HepG2 (cell line): ENCODE measurements around the gene SNX21. TPM values are rescaled to one million over a fixed set of nuclear protein-coding genes. Genes with fewer than 3 reads are reported as not detected.

Experiments
- FOXO1 ChIP-seq: sonication (generic); formaldehyde crosslinking; IDR thresholded peaks from 2 replicates; pipeline ENCODE4 v1.4.0; 2020; ENCODE audit warnings: missing genetic modification reagents
- HOXA5 ChIP-seq: sonication (generic); formaldehyde crosslinking; IDR thresholded peaks from 2 replicates; pipeline ENCODE4 v1.4.0; 2020; ENCODE audit warnings: missing genetic modification reagents
- KAT7 ChIP-seq: IDR thresholded peaks from 2 replicates; pipeline ENCODE4 v1.6.1; 2018; ENCODE audit warnings: borderline replicate concordance, missing compliant biosample characterization
- KDM4B ChIP-seq: sonication (generic); formaldehyde crosslinking; IDR thresholded peaks from 2 replicates; pipeline ENCODE4 v1.4.0; 2020; ENCODE audit warnings: missing genetic modification reagents
- MTA1 ChIP-seq: sonication (generic); formaldehyde crosslinking; IDR thresholded peaks from 2 replicates; pipeline ENCODE4 v1.4.0; 2020; ENCODE audit warnings: missing genetic modification reagents, mild to moderate bottlenecking, borderline replicate concordance
- NFKB2 ChIP-seq: sonication (generic); formaldehyde crosslinking; IDR thresholded peaks from 2 replicates; pipeline ENCODE4 v1.4.0; 2020; ENCODE audit warnings: missing genetic modification reagents, borderline replicate concordance
- NR1H2 ChIP-seq: sonication (generic); formaldehyde crosslinking; IDR thresholded peaks from 2 replicates; pipeline ENCODE4 v1.8.1; 2022; ENCODE audit warnings: low read depth, missing genetic modification reagents, borderline replicate concordance
- REL ChIP-seq: sonication (generic); formaldehyde crosslinking; conservative IDR thresholded peaks from 2 replicates; pipeline ENCODE4 v1.8.0; 2022; ENCODE audit warnings: mild to moderate bottlenecking, missing genetic modification reagents, moderate library complexity
- SATB2 ChIP-seq: sonication (generic); formaldehyde crosslinking; IDR thresholded peaks from 2 replicates; pipeline ENCODE4 v1.5.0; 2020; ENCODE audit warnings: missing genetic modification reagents
- SKIL ChIP-seq: sonication (generic); formaldehyde crosslinking; IDR thresholded peaks from 2 replicates; pipeline ENCODE4 v1.8.0; 2022; ENCODE audit warnings: missing genetic modification reagents, mild to moderate bottlenecking, moderate library complexity, borderline replicate concordance
- SMARCC2 ChIP-seq: fragments of 450-650 bp; IDR thresholded peaks from 2 replicates; pipeline ENCODE4 v1.6.1; 2017; ENCODE audit warnings: antibody characterized with exemption, mild to moderate bottlenecking
- SMARCE1 ChIP-seq: fragments of 450-650 bp; IDR thresholded peaks from 2 replicates; pipeline ENCODE4 v1.6.1; 2017; ENCODE audit warnings: borderline replicate concordance
- SRF ChIP-seq: IDR thresholded peaks from 2 replicates; pipeline ENCODE4 v1.6.1; 2011; ENCODE audit warnings: mild to moderate bottlenecking, low read depth, low read length, moderate library complexity
- TCF12 ChIP-seq, 2 experiments: fragments of 450-650 bp in 1 of 2; sonication (generic) in 1 of 2; formaldehyde crosslinking in 1 of 2; IDR thresholded peaks; 2 replicates each; pipeline versions ENCODE4 v1.6.1 to v1.8.0; 2017 to 2022; ENCODE audit warnings: antibody characterized with exemption in 1 of 2, mild to moderate bottlenecking in 1 of 2, missing genetic modification reagents in 1 of 2, moderate library complexity in 1 of 2
- ZNF225 ChIP-seq: sonication (generic); formaldehyde crosslinking; IDR thresholded peaks from 2 replicates; pipeline ENCODE4 v1.4.0; 2020; ENCODE audit warnings: mild to moderate bottlenecking, missing genetic modification reagents
- ZNF382 ChIP-seq: sonication (generic); formaldehyde crosslinking; IDR thresholded peaks from 2 replicates; pipeline ENCODE4 v1.5.0; 2020; ENCODE audit warnings: missing genetic modification reagents, mild to moderate bottlenecking, borderline replicate concordance
- ZNF431 ChIP-seq: sonication (generic); formaldehyde crosslinking; IDR thresholded peaks from 2 replicates; pipeline ENCODE4 v1.9.0; 2022; ENCODE audit warnings: missing genetic modification reagents, low read depth, mild to moderate bottlenecking, borderline replicate concordance
- ZNF543 ChIP-seq: sonication (generic); formaldehyde crosslinking; IDR thresholded peaks from 2 replicates; pipeline ENCODE4 v1.4.0; 2020; ENCODE audit warnings: mild to moderate bottlenecking, missing genetic modification reagents
- ZNF562 ChIP-seq: sonication (generic); formaldehyde crosslinking; IDR thresholded peaks from 2 replicates; pipeline ENCODE4 v1.8.0; 2022; ENCODE audit warnings: missing genetic modification reagents, borderline replicate concordance
- ZNF574 ChIP-seq: sonication (generic); formaldehyde crosslinking; IDR thresholded peaks from 2 replicates; pipeline ENCODE4 v1.4.0; 2020; ENCODE audit warnings: missing genetic modification reagents
- ZNF605 ChIP-seq: sonication (generic); formaldehyde crosslinking; IDR thresholded peaks from 2 replicates; pipeline ENCODE4 v1.8.0; 2022; ENCODE audit warnings: mild to moderate bottlenecking, missing genetic modification reagents
- ZNF788 ChIP-seq: sonication (generic); formaldehyde crosslinking; IDR thresholded peaks from 2 replicates; pipeline ENCODE4 v1.5.0; 2020; ENCODE audit warnings: mild to moderate bottlenecking, missing genetic modification reagents, borderline replicate concordance
- polyA plus RNA-seq, 8 experiments: library from polyadenylated mRNA; depleted of rRNA in 3 of 8; stranded (reverse) in 7 of 8; unstranded in 1 of 8; fragments of >200 nt; fragmentation: Illumina TruSeq in 4 of 8; extraction: Trizol in 4 of 8; gene quantifications; 2 replicates each; pipeline versions ENCODE4 v1.2.1 to v1.2.3, GENCODE V29; 2011 to 2016; ENCODE audit warnings: low read depth in 4 of 8, missing spikeins in 1 of 8, mixed read lengths in 1 of 8; ENCODE audit not compliant: insufficient read depth in 1 of 8
- total RNA-seq, 5 experiments: library from RNA; depleted of rRNA; stranded (reverse); fragments of >200 nt; fragmentation: Illumina TruSeq; extraction: Trizol; gene quantifications; 2 replicates each; pipeline ENCODE4 v1.2.3, GENCODE V29; 2016; ENCODE audit warnings: low read depth in 1 of 5
- TF ChIP-seq, protein P1 (sequence below): sonication (generic); formaldehyde crosslinking; IDR thresholded peaks from 2 replicates; pipeline ENCODE4 v1.4.0; 2020; ENCODE audit warnings: mild to moderate bottlenecking, missing genetic modification reagents

The SNX21 gene
- total and polyA plus RNA-seq, 2 of the 13 experiments (the other 11 are each of a cell fraction or from before 2014, with no cell fraction given), result 7.7 to 12.8 TPM

- TF ChIP-seq ZNF574 (peak; percentile 72; the same call in 1 of the 2 replicates), TCF12 (IDR thresholded peaks at IDR 0.05) (no peak), TCF12 (CRISPR knock-in tag; IDR thresholded peaks at IDR 0.05) (0 out of 2 replicates have a peak, but pooled peaks have one; percentile 18), HOXA5 (CRISPR knock-in tag) (no peak), KDM4B (CRISPR knock-in tag) (no peak), NFKB2 (CRISPR knock-in tag) (no peak; the same call in 1 of the 2 replicates), MTA1 (CRISPR knock-in tag) (peak; percentile 56; the same call in 1 of the 2 replicates), ZNF225 (CRISPR knock-in tag) (no peak), REL (no peak), KAT7 (no peak; the same call in 1 of the 2 replicates), SRF (no peak), SATB2 (CRISPR knock-in tag) (no peak), FOXO1 (no peak), SMARCC2 (no peak), ZNF562 (CRISPR knock-in tag) (no peak), ZNF543 (CRISPR knock-in tag) (peak; percentile 52), SKIL (CRISPR knock-in tag) (0 out of 2 replicates have a peak, but pooled peaks have one; percentile 20), SMARCE1 (no peak), ZNF382 (no peak), ZNF605 (CRISPR knock-in tag) (peak; percentile 95), ZNF431 (CRISPR knock-in tag) (no peak; the same call in 1 of the 2 replicates), ZNF788 (no peak; the same call in 1 of the 2 replicates), NR1H2 (CRISPR knock-in tag) (no peak)
- TF ChIP-seq, protein P1, sequence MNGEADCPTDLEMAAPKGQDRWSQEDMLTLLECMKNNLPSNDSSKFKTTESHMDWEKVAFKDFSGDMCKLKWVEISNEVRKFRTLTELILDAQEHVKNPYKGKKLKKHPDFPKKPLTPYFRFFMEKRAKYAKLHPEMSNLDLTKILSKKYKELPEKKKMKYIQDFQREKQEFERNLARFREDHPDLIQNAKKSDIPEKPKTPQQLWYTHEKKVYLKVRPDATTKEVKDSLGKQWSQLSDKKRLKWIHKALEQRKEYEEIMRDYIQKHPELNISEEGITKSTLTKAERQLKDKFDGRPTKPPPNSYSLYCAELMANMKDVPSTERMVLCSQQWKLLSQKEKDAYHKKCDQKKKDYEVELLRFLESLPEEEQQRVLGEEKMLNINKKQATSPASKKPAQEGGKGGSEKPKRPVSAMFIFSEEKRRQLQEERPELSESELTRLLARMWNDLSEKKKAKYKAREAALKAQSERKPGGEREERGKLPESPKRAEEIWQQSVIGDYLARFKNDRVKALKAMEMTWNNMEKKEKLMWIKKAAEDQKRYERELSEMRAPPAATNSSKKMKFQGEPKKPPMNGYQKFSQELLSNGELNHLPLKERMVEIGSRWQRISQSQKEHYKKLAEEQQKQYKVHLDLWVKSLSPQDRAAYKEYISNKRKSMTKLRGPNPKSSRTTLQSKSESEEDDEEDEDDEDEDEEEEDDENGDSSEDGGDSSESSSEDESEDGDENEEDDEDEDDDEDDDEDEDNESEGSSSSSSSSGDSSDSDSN (CRISPR knock-in tag), result peak; percentile 94
Measured at GRCh38 chr20:45833030-45833882, at the start of gene SNX21 (continued).
